ENCODE measurements around the gene NR1D1. TPM values are rescaled to one million over a fixed set of nuclear protein-coding genes. Genes with fewer than 3 reads are reported as not detected.

Gene NR1D1
- total RNA-seq, 2 experiments from 2014 or later, result 6.7 to 7.3 TPM

- no peaks in the 10 kb centered on the region for H3K27me3 Mint-ChIP-seq
- H3K36me3 Mint-ChIP-seq, result peaks cover 9% of the 10 kb centered on the region
- intact Hi-C loops (cut with micrococcal nuclease), result loop anchor here (2.0 kb wide), 1 partner anchor 32 kb away; the partner anchor contains the start of gene MED24
- no peak overlapping the region for H3K27ac Mint-ChIP-seq
- no peaks in the 10 kb centered on the region for H3K9me3 Mint-ChIP-seq
- H3K4me1 Mint-ChIP-seq (ENCODE audit: low read depth), result no peaks in the 10 kb centered on the region
- POLR2A ChIA-PET, result no interaction called here
- CTCF ChIA-PET, result interaction anchor here (0.6 to 4.8 kb wide), 24 partner anchors 8 to 117 kb away, joined by 3 to 84 read pairs (median 8); partner anchors contain the start of genes CSF3, MED24 and NR1D1
- no peak for DNase-seq
- H3K4me3 Mint-ChIP-seq, result no peak overlapping the region
Measured at GRCh38 chr17:40087049-40087794, 13.2 kb downstream of the NR1D1 start.

GRCh38 chr17:40086150-40087044 lies 14.0 kb downstream of the NR1D1 start:
- Mint-ChIP-seq H3K4me3 (no peak overlapping the region), H3K36me3 (peaks cover 9% of the 10 kb centered on the region), H3K9me3 (no peaks in the 10 kb centered on the region), H3K27me3 (no peaks in the 10 kb centered on the region), H3K27ac (no peak overlapping the region), H3K4me1 (ENCODE audit: low read depth) (no peaks in the 10 kb centered on the region)
- peak; percentile 66 for DNase-seq
- ChIA-PET CTCF (interaction anchor here (0.6 to 4.8 kb wide), 34 partner anchors 9 to 208 kb away, joined by 3 to 84 read pairs (median 7); partner anchors contain the start of genes CSF3, MED24 and NR1D1), POLR2A (interaction anchor here (1.0 kb wide), 1 partner anchor 32 kb away, joined by 3 read pairs; the partner anchor contains the start of gene MED24)
- intact Hi-C loops (cut with micrococcal nuclease), result loop anchor here (1.0 to 2.0 kb wide), 2 partner anchors 32 to 73 kb away; partner anchors contain the start of gene MED24

GRCh38 chr17:40084477-40084876 lies 15.9 kb downstream of the NR1D1 start:
- Mint-ChIP-seq H3K27me3 (no peaks in the 10 kb centered on the region), H3K27ac (no peak overlapping the region), H3K4me3 (no peak overlapping the region), H3K4me1 (ENCODE audit: low read depth) (no peaks in the 10 kb centered on the region), H3K36me3 (peaks cover 7% of the 10 kb centered on the region), H3K9me3 (no peaks in the 10 kb centered on the region)
- CTCF ChIA-PET, result interaction anchor here (0.6 to 4.8 kb wide), 8 partner anchors 10 to 217 kb away, joined by 3 to 84 read pairs (median 4); no protein-coding TSS in a partner anchor
- POLR2A ChIA-PET, result no interaction called here
- intact Hi-C loops (cut with micrococcal nuclease), result no loop called here
- no peak for DNase-seq

- no peaks in the 10 kb centered on the region for H3K27me3 Mint-ChIP-seq
- no peak overlapping the region for H3K4me3 Mint-ChIP-seq
- H3K27ac Mint-ChIP-seq, result no peak overlapping the region
- no peaks in the 10 kb centered on the region for H3K36me3 Mint-ChIP-seq
- intact Hi-C loops (cut with micrococcal nuclease), result no loop called here
- no peak for DNase-seq
- peaks cover 12% of the 10 kb centered on the region for H3K4me1 Mint-ChIP-seq (ENCODE audit: low read depth)
- H3K9me3 Mint-ChIP-seq, result no peaks in the 10 kb centered on the region
- CTCF ChIA-PET, result interaction anchor here (0.6 kb wide), 1 partner anchor 18 kb away, joined by 3 read pairs; no protein-coding TSS in a partner anchor
- POLR2A ChIA-PET, result no interaction called here
Measured at GRCh38 chr17:40079545-40079944, 20.8 kb downstream of the NR1D1 start.

GRCh38 chr17:40076591-40076990 lies 23.8 kb downstream of the NR1D1 start:
- ChIA-PET CTCF (interaction anchor here (0.9 to 5.2 kb wide), 19 partner anchors 8 to 422 kb away, joined by 3 to 156 read pairs (median 9); partner anchors contain the start of genes CSF3, MED24, NR1D1 and THRA), POLR2A (interaction anchor here (1.0 kb wide), 1 partner anchor 10 kb away, joined by 3 read pairs; no protein-coding TSS in a partner anchor)
- DNase-seq, result no peak
- Mint-ChIP-seq H3K36me3 (no peaks in the 10 kb centered on the region), H3K9me3 (no peaks in the 10 kb centered on the region), H3K4me1 (ENCODE audit: low read depth) (peaks cover 12% of the 10 kb centered on the region), H3K27ac (no peak overlapping the region), H3K27me3 (no peaks in the 10 kb centered on the region), H3K4me3 (no peak overlapping the region)
- intact Hi-C loops (cut with micrococcal nuclease), result no loop called here

- Mint-ChIP-seq H3K27me3 (no peaks in the 10 kb centered on the region), H3K9me3 (no peaks in the 10 kb centered on the region), H3K4me1 (ENCODE audit: low read depth) (peaks cover 15% of the 10 kb centered on the region), H3K4me3 (no peak overlapping the region), H3K27ac (no peak overlapping the region), H3K36me3 (no peaks in the 10 kb centered on the region)
- intact Hi-C loops (cut with micrococcal nuclease), result loop anchor here (2.0 kb wide), 1 partner anchor 21 kb away; no protein-coding TSS in a partner anchor
- no peak for DNase-seq
- CTCF ChIA-PET, result interaction anchor here (0.7 to 5.2 kb wide), 38 partner anchors 9 to 528 kb away, joined by 3 to 156 read pairs (median 5); partner anchors contain the start of genes CSF3, MED24, NR1D1 and THRA
- POLR2A ChIA-PET, result interaction anchor here (0.6 to 1.0 kb wide), 2 partner anchors 9 to 95 kb away, joined by 3 read pairs; no protein-coding TSS in a partner anchor
Measured at GRCh38 chr17:40075942-40076498, 24.4 kb downstream of the NR1D1 start.

- Mint-ChIP-seq H3K4me1 (ENCODE audit: low read depth) (peaks cover 19% of the 10 kb centered on the region), H3K4me3 (no peak overlapping the region), H3K27me3 (no peaks in the 10 kb centered on the region), H3K36me3 (no peaks in the 10 kb centered on the region), H3K9me3 (no peaks in the 10 kb centered on the region), H3K27ac (peak overlapping the region; percentile 34)
- ChIA-PET CTCF (interaction anchor here (0.6 to 5.2 kb wide), 44 partner anchors 10 to 527 kb away, joined by 3 to 156 read pairs (median 5); partner anchors contain the start of genes CSF3, MED24, NR1D1 and THRA), POLR2A (interaction anchor here (0.6 to 1.3 kb wide), 2 partner anchors 31 to 94 kb away, joined by 3 read pairs; no protein-coding TSS in a partner anchor)
- intact Hi-C loops (cut with micrococcal nuclease), result loop anchor here (2.0 kb wide), 1 partner anchor 21 kb away; no protein-coding TSS in a partner anchor
- peak; percentile 80 for DNase-seq
Measured at GRCh38 chr17:40075201-40075941, 25.0 kb downstream of the NR1D1 start.

GRCh38 chr17:40074871-40075200 lies 25.6 kb downstream of the NR1D1 start:
- H3K9me3 Mint-ChIP-seq, result no peaks in the 10 kb centered on the region
- H3K4me3 Mint-ChIP-seq, result no peak overlapping the region
- CTCF ChIA-PET, result interaction anchor here (0.6 to 5.2 kb wide), 29 partner anchors 10 to 527 kb away, joined by 3 to 156 read pairs (median 6); partner anchors contain the start of genes CSF3, MED24, NR1D1 and THRA
- no peak for DNase-seq
- no peaks in the 10 kb centered on the region for H3K27me3 Mint-ChIP-seq
- POLR2A ChIA-PET, result interaction anchor here (1.3 kb wide), 1 partner anchor 31 kb away, joined by 3 read pairs; no protein-coding TSS in a partner anchor
- H3K27ac Mint-ChIP-seq, result no peak overlapping the region
- peaks cover 23% of the 10 kb centered on the region for H3K4me1 Mint-ChIP-seq (ENCODE audit: low read depth)
- H3K36me3 Mint-ChIP-seq, result no peaks in the 10 kb centered on the region
- intact Hi-C loops (cut with micrococcal nuclease), result loop anchor here (2.0 kb wide), 1 partner anchor 22 kb away; no protein-coding TSS in a partner anchor

- CTCF ChIA-PET, result interaction anchor here (1.2 to 5.2 kb wide), 12 partner anchors 10 to 94 kb away, joined by 3 to 156 read pairs (median 29); partner anchors contain the start of genes CSF3, MED24, NR1D1 and THRA
- POLR2A ChIA-PET, result no interaction called here
- no peaks in the 10 kb centered on the region for H3K9me3 Mint-ChIP-seq
- no peak for DNase-seq
- no peak overlapping the region for H3K27ac Mint-ChIP-seq
- H3K27me3 Mint-ChIP-seq, result no peaks in the 10 kb centered on the region
- H3K4me3 Mint-ChIP-seq, result no peak overlapping the region
- intact Hi-C loops (cut with micrococcal nuclease), result loop anchor here (2.0 kb wide), 1 partner anchor 23 kb away; no protein-coding TSS in a partner anchor
- H3K36me3 Mint-ChIP-seq, result no peaks in the 10 kb centered on the region
- H3K4me1 Mint-ChIP-seq (ENCODE audit: low read depth), result peaks cover 30% of the 10 kb centered on the region
Measured at GRCh38 chr17:40074175-40074512, 26.2 kb downstream of the NR1D1 start.

GRCh38 chr17:40073454-40074174 lies 26.8 kb downstream of the NR1D1 start:
- no peak overlapping the region for H3K4me3 Mint-ChIP-seq
- intact Hi-C loops (cut with micrococcal nuclease), result loop anchor here (2.0 kb wide), 1 partner anchor 23 kb away; no protein-coding TSS in a partner anchor
- peaks cover 35% of the 10 kb centered on the region for H3K4me1 Mint-ChIP-seq (ENCODE audit: low read depth)
- ChIA-PET CTCF (interaction anchor here (0.8 to 5.2 kb wide), 8 partner anchors 9 to 95 kb away, joined by 3 to 156 read pairs (median 10); partner anchors contain the start of genes MED24, NR1D1 and THRA), POLR2A (no interaction called here)
- H3K9me3 Mint-ChIP-seq, result no peaks in the 10 kb centered on the region
- DNase-seq, result no peak
- H3K27ac Mint-ChIP-seq, result peak overlapping the region; percentile 4
- no peaks in the 10 kb centered on the region for H3K27me3 Mint-ChIP-seq
- no peaks in the 10 kb centered on the region for H3K36me3 Mint-ChIP-seq
